RPMI7951 (cell line): ENCODE results near the gene ACKR1. TPM values are rescaled to one million over a fixed set of nuclear protein-coding genes. Genes with fewer than 3 reads are reported as not detected.
A peak's percentile ranks its signal among the peaks of the same experiment; 100 is the strongest.

Experiments used
- DNase-seq: peaks from one replicate; pipeline ENCODE4 v3.0.0-alpha.2; 2012; ENCODE audit warnings: low read depth
- total RNA-seq: library from RNA; depleted of rRNA; stranded (reverse); fragments of >200 nt; shearing (Covaris generic); gene quantifications from 2 replicates; pipeline ENCODE4 v1.2.3, GENCODE V29; 2014; rRNA removed

Gene ACKR1
- total RNA-seq, 1 experiment from 2014 or later = not detected

- no peak for DNase-seq
Observed at GRCh38 chr1:159222075-159222865, 17.6 kb downstream of the ACKR1 start.

- no peak for DNase-seq
Observed at GRCh38 chr1:159223004-159223403, 18.3 kb downstream of the ACKR1 start.

- DNase-seq = no peak
Observed at GRCh38 chr1:159228554-159228953, 23.9 kb downstream of the ACKR1 start.

DNA sequence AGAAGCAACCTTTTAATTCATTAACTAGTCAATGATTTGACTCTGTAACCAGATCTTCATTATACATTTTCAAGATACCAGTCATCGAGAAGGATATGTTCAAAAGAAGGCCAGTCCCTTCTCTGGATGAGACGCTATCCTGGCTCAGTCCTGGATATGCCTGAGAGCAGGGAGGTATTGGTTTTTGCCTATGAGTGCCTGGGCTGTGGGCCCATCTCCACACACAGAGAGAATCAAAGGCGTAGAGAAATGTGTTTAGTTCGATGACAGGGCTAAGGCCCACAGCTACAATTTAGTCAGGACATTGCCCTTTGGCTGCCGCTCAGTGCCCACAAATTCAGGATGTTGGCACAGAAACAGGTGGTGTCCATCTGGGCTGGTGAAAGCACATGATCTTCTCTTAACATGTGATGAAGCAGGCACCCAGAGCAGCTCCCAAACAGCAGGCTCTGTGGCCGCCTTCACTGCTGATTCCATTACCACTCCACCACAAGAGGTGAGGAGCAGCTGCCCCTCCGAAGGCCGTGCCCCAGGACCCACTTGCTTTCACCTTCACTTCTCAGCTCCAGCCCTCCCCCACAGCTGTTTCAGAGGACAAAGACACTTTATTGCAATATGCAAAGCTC, 24.7 kb downstream of the ACKR1 start:
- peak; percentile 91 for DNase-seq

DNA sequence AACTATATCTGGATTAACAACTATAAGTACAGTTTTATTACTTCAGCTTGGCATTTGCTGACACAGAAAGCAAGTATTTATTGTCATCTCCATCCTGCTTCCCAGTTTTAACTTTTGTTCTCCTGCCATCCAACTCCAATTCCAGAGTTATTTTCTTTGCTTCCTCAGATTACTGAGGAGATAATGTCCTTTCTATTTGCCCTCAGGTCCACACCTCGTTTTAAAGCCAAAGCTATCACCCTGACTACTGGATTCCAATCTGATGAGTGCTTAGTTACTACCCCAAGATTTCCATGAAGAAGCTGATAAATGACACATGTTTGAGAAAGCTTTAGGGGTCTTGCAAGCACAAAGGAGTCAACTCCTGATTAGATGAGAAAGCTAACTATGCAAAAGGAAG, 25.2 kb downstream of the ACKR1 start:
- DNase-seq = peak; percentile 93

- no peak for DNase-seq
Observed at GRCh38 chr1:159239551-159240220, 35.0 kb downstream of the ACKR1 start.

DNA sequence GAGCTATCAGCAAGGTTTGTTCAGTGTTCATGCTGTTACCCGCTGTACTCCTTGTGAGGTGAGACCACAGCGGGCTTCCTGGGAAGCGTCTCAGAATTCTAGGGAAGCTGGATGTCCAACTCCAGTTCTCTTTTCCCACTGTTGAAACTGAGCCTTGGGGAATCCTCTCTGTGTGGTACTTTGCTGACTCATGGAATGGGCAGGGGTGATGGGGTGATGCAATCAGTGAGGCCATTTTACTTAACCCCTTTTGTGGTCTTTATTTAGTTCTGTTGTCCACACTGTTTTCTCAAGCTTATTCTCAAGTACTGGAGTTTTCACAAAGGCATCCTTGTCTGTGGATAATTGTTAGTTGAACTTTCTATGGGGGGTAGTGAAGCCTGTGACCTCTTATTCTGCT, 42.6 kb downstream of the ACKR1 start:
- peak; percentile 24 for DNase-seq

DNA sequence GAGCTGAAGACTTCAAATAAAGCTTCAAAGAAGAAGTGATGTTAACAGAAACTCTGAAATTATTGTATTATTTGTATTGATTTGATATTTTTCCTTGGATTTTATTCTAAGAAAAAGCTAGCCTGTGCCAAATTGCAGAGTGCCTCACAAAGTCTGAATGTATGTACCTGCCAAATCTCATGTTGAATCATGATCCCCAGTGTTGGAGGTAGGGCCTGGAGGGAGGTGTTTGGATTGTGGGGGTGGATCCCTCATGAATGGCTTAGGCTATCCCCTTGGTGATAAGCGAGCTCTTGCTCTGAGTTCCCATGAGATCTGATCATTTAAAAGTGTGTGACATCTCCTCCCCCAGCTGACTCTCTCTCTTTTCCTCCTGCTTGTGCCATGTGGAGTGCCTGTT, 43.6 kb downstream of the ACKR1 start:
- no peak for DNase-seq

DNA sequence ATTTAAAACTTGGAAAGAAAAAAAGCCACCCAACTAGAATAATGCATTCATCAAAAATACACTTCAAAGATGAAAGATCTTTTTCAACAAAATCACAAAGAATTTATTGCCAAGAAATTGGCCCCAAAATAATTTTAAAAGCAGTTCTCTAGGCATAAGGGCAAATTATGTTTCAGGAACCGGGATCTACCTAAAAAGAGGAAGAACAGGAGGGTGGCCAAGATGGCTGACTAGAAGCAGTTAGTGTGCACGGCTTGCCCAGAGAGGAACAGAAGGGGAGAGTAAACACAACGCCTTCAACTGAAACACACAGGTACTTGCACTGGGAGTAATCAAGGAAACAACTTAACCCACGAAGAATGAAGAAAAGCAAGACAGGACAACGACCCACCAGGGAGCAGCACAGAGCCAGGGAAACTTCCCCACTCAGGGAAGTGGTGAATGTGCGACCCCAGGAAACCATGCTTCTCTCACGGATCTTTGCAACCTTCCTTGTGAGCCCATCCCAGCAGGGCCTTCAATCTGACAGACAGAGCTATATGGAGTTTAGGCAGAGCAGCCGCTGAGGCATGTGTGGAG, 46.1 kb downstream of the ACKR1 start:
- no peak for DNase-seq

Other genes starting within 250 kb of the ACKR1 start
- gene IFI16, start 195.0 kb upstream of the ACKR1 start, total RNA-seq = 40.9 and 55.9 TPM in 2 replicates
- gene AIM2, start 128.1 kb upstream of the ACKR1 start, total RNA-seq = 13.9 and 15.5 TPM in 2 replicates
- gene CADM3, start 33.3 kb upstream of the ACKR1 start, total RNA-seq = 0.96 and 1.2 TPM in 2 replicates
- gene FCER1A, start 97.5 kb downstream of the ACKR1 start, total RNA-seq = not detected in 2 replicates
- not detected in 2 replicates for gene OR10J4, start 227.3 kb downstream of the ACKR1 start, total RNA-seq
- not detected in 2 replicates for gene OR10J1, start 234.8 kb downstream of the ACKR1 start, total RNA-seq